ENCODE measurements around the gene CLIP1. TPM values are rescaled to one million over a fixed set of nuclear protein-coding genes. Genes with fewer than 3 reads are reported as not detected.
"Not testable (repeated sequence)": the region's sequence is repeated elsewhere in the genome, so short reads cannot be mapped to it uniquely, and the experiment has no call there.

CLIP1 gene
- polyA plus RNA-seq, 3 donors from 2014 or later = 1.4 to 30.6 (median 9.5) TPM

DNA sequence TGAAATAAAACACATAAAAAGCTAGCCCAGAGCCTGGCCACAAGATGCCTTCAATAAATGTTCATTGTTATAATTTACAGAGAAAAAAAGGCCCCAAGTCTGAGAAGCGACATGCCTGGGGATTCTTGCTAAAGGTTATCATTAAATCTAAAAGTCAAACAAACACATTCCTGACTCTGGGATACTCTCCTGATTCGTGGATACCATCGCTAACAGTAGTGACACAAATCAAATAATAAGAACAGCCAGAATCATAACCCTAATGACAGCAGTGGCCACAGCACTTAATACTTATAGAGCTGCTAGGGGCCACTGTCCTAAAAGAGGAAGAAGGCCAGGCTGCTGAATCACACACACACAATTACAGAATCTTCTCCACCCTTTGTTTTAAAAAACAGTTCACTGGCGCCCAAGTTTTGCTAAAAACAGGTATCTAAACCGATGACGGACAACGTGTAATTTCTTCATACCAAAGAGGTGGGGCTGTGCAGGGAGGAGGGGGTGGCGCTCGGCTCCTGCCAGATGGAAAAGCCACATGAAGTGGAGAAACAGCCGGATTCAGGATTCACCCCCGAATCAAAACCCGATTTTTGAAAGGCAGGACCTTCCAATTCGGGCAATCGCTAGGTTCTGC, 1.2 kb downstream of the CLIP1 start:
- peak in 1 of 3 donors; percentile 3 for DNase-seq
- Mint-ChIP-seq H3K9me3 (no peaks in the 10 kb centered on the region), H3K4me1 (peaks cover 25 to 35% of the 10 kb centered on the region in 2 donors), H3K27ac (peak overlapping the region; percentile 72 to 97 (median 90)), H3K27me3 (ENCODE audit: low read depth in 3 of 3) (peaks cover 0 to 2% (median 0%) of the 10 kb centered on the region in 3 donors), H3K4me3 (peak overlapping the region; percentile 86 to 96 (median 94)), H3K36me3 (no peaks in the 10 kb centered on the region)

DNA sequence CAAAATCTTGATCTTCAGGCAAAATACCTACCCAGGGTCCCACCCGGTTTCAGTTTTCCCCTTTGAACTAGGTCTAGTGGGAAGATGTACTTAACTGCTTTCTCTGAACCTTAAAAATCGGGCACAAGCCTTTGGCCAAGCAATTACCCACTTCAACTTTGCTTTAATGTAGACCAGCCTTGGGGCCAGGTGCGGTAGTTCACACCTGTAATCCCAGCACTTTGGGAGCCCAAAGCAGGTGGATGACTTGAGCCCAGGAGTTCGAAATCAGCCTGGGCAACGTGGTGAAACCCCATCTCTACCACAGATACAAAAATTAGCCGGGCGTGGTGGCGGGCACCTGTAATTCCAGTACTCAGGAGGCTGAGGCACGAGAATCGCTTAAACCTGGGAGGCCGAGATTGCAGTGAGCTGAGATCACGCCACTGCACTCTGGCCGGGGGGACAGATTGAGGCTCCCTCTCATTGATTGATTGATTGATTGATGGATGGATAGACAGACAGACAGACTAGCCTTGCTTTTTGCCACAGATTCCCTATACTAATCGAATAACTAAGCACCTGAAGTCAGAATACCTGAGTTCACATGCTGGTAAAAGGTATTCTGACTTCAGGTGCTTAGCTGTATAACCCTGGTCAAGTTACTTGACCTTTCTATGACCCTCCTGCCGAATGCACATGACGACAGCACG, 1.9 kb downstream of the CLIP1 start:
- DNase-seq = no peak
- Mint-ChIP-seq H3K36me3 (no peaks in the 10 kb centered on the region), H3K4me1 (peaks cover 25 to 35% of the 10 kb centered on the region in 2 donors), H3K27ac (peak overlapping the region in 5 of 6 donors; percentile 61 to 97 (median 90)), H3K9me3 (no peaks in the 10 kb centered on the region), H3K4me3 (peak overlapping the region; percentile 86 to 96 (median 94)), H3K27me3 (ENCODE audit: low read depth in 3 of 3) (peaks cover 0 to 2% (median 0%) of the 10 kb centered on the region in 3 donors)

DNA sequence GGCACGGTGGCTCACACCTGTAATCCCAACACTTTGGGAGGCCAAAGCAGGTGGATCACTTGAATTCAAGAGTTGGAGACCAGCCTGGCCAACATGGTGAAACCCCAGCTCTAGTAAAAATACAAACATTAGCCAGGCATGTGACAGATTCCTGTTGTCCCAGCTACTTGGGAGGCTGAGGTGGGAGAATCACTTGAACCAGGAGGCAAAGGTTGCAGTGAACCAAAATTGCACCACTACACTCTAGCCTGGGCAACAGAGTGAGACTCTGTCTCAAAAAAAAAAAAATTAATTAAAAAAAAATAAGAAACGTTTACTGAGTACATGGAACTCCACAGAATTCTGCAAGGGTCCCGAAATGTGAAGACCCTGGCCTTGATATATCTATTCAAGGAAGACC, 3.4 kb downstream of the CLIP1 start:
- not testable (repeated sequence) for H3K9me3 Mint-ChIP-seq; H3K36me3 Mint-ChIP-seq; DNase-seq; H3K27me3 Mint-ChIP-seq (ENCODE audit: low read depth in 3 of 3); H3K27ac Mint-ChIP-seq
- peaks cover 25 to 36% of the 10 kb centered on the region in 2 donors for H3K4me1 Mint-ChIP-seq
- peak overlapping the region in 1 of 5 donors; percentile 35 for H3K4me3 Mint-ChIP-seq

DNA sequence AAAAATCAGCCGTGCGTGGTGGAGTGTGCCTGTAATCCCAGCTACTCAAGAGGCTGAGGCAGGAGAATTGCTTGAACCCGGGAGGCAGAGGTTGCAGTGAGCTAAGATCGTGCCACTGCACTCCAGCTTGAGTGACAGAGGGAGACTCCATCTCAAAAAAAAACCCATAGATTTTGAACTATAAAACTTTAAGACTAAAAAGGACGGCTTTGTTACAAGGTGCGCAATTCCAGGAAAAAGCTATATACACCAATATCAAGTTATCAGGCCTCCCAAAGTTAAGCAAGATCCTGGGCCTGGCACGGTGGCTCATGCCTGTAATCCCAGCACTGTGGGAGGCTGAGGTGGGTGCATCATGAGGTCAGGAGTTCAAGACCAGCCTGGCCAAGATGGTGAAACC, 6.8 kb downstream of the CLIP1 start:
- peaks cover 5 to 33% of the 10 kb centered on the region in 2 donors for H3K4me1 Mint-ChIP-seq
- not testable (repeated sequence) for H3K4me3 Mint-ChIP-seq; H3K27me3 Mint-ChIP-seq (ENCODE audit: low read depth in 3 of 3); DNase-seq; H3K27ac Mint-ChIP-seq; H3K36me3 Mint-ChIP-seq; H3K9me3 Mint-ChIP-seq

DNA sequence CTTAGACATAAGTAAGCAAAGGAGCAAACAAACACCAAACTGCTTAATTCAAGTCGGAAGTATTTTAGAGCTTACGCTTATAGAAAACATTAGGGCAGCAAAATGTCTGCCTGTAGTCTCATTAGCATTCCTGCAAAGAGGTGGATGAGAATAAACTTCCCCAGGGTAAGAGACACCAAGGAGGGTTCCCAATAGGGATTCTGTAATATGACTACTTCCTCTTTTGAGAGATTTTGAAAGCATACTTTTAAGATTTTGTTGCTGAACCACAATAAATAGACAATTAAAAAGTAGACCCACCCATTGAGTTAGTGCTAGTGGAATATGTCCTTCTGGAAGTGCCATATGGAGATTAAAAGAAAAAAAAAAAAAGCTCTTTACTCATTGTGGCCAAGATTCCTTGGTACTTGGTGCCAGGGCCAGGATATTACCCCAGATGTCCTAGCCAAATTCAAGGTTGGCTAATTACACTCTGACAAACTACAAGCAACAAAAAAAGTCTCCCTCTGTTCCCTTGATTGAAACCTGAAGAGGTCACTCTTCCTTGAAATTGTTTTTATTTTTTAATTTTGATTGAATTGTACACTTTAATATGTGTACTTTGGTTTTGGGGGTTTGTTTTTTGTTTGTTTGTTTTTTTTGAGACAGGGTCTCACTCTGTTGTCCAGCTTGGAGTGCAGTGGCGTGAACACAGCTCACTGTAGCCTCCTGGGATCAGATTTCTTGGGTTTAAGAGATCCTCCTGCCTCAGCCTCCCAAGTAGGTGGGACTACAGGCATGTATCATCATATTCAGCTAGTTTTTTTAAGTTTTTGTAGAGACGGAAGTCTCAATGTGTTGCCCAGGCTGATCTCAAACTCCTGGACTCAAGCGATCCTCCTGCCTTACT, 8.7 kb downstream of the CLIP1 start:
- Mint-ChIP-seq H3K27me3 (ENCODE audit: low read depth in 3 of 3) (no peaks in the 10 kb centered on the region), H3K27ac (peak overlapping the region in 1 of 6 donors; percentile 11), H3K4me3 (no peak overlapping the region), H3K9me3 (no peaks in the 10 kb centered on the region), H3K4me1 (peaks cover 2 to 28% of the 10 kb centered on the region in 2 donors), H3K36me3 (no peaks in the 10 kb centered on the region)
- no peak for DNase-seq

DNA sequence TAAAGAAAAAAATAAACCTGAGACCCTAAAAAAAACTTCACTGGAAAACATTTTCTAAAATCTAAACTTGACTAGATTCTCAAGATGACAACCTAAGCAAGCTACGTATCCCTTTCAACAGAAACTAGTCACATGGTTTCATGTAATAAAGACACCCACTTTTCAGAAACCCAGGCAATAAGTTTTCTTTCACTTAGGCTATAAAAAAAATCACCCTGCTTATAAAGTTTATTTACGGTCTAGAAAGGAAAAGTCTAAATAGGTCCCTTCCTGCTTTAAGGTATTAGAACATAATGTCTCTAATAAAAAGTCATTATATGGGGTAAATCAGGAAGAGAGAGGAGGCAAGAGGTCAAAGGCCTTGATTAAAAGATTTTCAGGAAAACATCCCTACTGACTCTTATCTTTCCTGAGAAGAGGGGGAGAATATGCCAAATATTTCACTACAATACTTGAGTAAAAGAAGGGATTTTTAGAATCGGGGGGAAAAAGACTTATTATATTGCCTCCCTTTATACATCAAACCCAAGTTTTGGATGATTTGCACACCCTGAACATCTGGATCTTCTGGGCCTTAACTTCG, 9.5 kb downstream of the CLIP1 start:
- peaks cover under 1 to 25% of the 10 kb centered on the region in 2 donors for H3K4me1 Mint-ChIP-seq
- DNase-seq = no peak
- no peaks in the 10 kb centered on the region for H3K9me3 Mint-ChIP-seq
- peak overlapping the region in 2 of 6 donors; percentile 11 to 28 for H3K27ac Mint-ChIP-seq
- peak overlapping the region in 1 of 5 donors; percentile 11 for H3K4me3 Mint-ChIP-seq
- H3K27me3 Mint-ChIP-seq (ENCODE audit: low read depth in 3 of 3) = no peaks in the 10 kb centered on the region
- H3K36me3 Mint-ChIP-seq = no peaks in the 10 kb centered on the region

DNA sequence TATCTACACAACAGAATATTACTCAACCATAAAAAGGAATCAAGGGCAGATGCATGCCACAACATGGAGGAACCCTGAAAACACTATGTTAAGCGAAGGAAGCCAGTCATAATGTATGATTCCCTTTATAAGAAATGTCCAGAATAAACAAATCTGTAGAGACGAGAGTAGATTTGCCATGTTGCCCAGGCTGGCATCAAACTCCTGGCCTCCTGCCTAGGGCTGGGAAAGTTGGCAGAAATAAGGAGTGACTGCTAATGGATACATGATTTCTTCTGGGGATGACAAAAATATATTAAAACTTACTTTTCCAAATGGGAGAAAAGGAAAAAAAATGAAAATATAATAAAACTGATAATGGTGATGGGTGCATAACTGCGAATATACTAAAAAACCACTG, 10.9 kb downstream of the CLIP1 start:
- Mint-ChIP-seq H3K4me3 (no peak overlapping the region), H3K9me3 (no peaks in the 10 kb centered on the region), H3K27me3 (ENCODE audit: low read depth in 3 of 3) (no peaks in the 10 kb centered on the region), H3K27ac (peak overlapping the region in 1 of 6 donors; percentile 38), H3K4me1 (peaks cover 3 to 31% of the 10 kb centered on the region in 2 donors), H3K36me3 (no peaks in the 10 kb centered on the region)
- no peak for DNase-seq

DNA sequence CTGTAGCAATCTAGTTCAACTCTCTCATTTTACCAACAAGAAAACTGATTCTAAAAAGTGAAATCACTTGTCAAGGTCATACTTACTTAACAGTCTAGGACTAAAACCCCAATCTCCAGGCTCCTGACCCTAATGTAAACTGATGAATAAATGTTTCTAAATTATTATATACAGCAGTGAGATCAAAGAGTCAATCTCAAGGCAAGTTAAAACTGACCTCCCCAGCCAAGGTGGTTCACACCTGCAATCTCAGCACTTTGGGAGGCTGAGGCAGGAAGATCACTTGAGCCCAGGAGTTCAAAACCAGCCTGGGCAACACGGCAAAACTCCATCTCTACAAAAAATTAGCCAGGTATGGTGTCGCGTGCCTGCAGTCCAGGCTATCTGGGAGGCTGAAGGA, 15.3 kb downstream of the CLIP1 start:
- H3K4me1 Mint-ChIP-seq = peaks cover 9 to 29% of the 10 kb centered on the region in 2 donors
- peaks cover 0 to 1% (median 0%) of the 10 kb centered on the region in 3 donors for H3K27me3 Mint-ChIP-seq (ENCODE audit: low read depth in 3 of 3)
- H3K36me3 Mint-ChIP-seq = peaks cover 0 to 3% (median 0%) of the 10 kb centered on the region in 3 donors
- H3K27ac Mint-ChIP-seq = peak overlapping the region in 2 of 6 donors; percentile 4 to 39
- H3K9me3 Mint-ChIP-seq = no peaks in the 10 kb centered on the region
- H3K4me3 Mint-ChIP-seq = no peak overlapping the region
- no peak for DNase-seq

DNA sequence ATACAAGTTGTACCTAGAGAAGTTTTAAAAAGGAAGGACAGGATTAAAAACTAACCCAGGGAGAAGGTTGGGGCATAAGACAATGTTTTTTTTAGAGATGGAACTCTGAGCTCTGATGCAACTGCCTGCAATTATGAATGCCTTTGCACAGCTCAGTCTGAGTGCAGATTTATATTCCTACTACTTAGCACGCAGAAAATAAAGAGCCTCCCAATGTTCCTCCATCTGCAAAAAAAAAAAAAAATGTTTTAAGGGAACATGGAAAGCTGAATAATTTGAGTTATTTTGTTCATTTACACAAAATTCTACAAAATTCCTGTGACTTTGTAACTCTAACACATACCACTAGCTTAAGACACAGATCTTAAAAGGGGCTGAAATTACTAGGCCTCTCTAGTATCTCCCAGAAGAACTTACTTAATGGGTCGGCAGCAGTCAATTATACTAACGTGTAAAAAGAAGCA, 15.7 kb downstream of the CLIP1 start:
- Mint-ChIP-seq H3K4me1 (peaks cover 9 to 29% of the 10 kb centered on the region in 2 donors), H3K9me3 (no peaks in the 10 kb centered on the region), H3K4me3 (no peak overlapping the region), H3K27ac (peak overlapping the region in 5 of 6 donors; percentile 1 to 17 (median 5)), H3K36me3 (peaks cover 0 to 3% (median 0%) of the 10 kb centered on the region in 3 donors), H3K27me3 (ENCODE audit: low read depth in 3 of 3) (peaks cover 0 to 1% (median 0%) of the 10 kb centered on the region in 3 donors)
- DNase-seq = no peak

DNA sequence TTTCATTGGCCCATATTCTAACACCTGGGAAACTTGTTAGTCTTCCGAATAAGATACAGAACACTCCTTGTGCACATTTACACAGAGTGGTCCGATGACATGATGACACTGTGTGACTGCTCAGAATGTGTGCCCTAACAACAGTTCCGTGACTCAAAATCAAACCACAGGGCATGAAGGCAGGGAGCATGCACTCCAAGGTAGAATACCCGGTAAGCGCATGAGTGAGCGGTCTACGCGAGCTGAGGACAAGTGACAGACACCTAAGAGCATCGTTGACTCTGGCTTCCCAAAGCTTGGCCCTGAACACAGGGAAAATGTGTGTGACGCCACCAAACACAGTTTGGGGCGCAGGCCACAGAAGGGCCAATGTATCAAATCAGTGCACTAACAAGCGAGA, 18.6 kb downstream of the CLIP1 start:
- H3K4me3 Mint-ChIP-seq = no peak overlapping the region
- peaks cover 0 to 1% (median 0%) of the 10 kb centered on the region in 3 donors for H3K27me3 Mint-ChIP-seq (ENCODE audit: low read depth in 3 of 3)
- peaks cover 0 to 3% (median 0%) of the 10 kb centered on the region in 3 donors for H3K36me3 Mint-ChIP-seq

DNA sequence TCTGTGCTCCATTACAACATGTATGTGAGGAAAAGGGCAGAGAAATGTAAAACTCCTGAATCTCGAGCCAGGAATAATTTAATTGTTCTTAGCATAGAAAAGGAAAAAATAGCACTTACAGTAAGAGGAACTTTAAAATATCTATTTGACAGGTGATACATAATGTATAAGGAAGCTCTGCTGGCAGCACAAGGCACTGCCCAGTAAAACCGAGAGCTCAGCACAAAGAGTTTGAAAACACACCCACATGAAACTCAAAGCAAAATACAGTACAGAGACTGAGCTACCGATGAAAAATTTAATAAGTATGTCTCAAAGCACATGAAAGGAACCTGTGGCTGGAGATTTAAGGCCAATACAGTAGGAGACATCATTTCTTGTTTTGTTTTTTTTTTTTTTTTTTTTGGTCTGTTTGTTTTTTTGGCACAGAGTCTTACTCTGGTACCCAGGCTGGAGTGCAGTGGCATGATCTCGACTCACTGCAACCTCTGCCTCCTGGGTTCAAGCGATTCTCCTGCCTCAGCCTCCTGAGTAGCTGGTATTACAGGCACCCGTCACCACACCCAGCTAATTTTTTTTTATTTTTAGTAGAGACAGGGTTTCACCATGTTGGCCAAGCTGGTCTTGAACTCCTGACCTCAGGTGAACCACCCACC, 19.2 kb downstream of the CLIP1 start:
- peaks cover 21 to 43% of the 10 kb centered on the region in 2 donors for H3K4me1 Mint-ChIP-seq
- peaks cover 0 to 3% (median 0%) of the 10 kb centered on the region in 3 donors for H3K36me3 Mint-ChIP-seq
- H3K27me3 Mint-ChIP-seq (ENCODE audit: low read depth in 3 of 3) = peaks cover 0 to 1% (median 0%) of the 10 kb centered on the region in 3 donors
- H3K4me3 Mint-ChIP-seq = no peak overlapping the region
- no peaks in the 10 kb centered on the region for H3K9me3 Mint-ChIP-seq
- peak overlapping the region in 1 of 6 donors; percentile 73 for H3K27ac Mint-ChIP-seq
- no peak for DNase-seq

More for the DNA sequence above, 18.6 kb downstream of the CLIP1 start:
- no peak for DNase-seq
- H3K4me1 Mint-ChIP-seq = peaks cover 21 to 43% of the 10 kb centered on the region in 2 donors
- no peaks in the 10 kb centered on the region for H3K9me3 Mint-ChIP-seq
- H3K27ac Mint-ChIP-seq = peak overlapping the region in 1 of 6 donors; percentile 11

DNA sequence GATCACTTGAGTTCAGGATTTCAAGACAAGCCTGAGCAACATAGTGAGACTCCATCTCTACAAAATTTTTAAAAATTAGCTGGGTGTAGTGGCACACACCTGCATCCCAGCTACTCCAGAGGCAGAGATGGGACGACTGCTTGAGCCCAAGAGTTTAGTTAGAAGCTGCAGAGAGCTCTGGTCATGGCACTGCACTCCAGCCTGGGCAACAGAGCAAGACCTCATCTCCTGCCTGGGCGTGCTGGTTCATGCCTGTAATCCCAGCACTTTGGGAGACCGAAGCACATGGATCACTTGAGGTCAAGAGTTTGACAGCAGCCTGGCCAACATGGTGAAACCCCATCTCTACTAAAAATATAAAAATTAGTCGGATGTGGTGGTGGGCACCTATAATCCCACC, 20.2 kb downstream of the CLIP1 start:
- no peaks in the 10 kb centered on the region for H3K9me3 Mint-ChIP-seq
- H3K36me3 Mint-ChIP-seq = peaks cover 0 to 3% (median 0%) of the 10 kb centered on the region in 3 donors
- peaks cover 0 to 1% (median 0%) of the 10 kb centered on the region in 3 donors for H3K27me3 Mint-ChIP-seq (ENCODE audit: low read depth in 3 of 3)
- H3K4me1 Mint-ChIP-seq = peaks cover 21 to 41% of the 10 kb centered on the region in 2 donors
- no peak overlapping the region for H3K27ac Mint-ChIP-seq
- H3K4me3 Mint-ChIP-seq = no peak overlapping the region
- DNase-seq = no peak
